ENCODE results near the gene GJB1. TPM values are rescaled to one million over a fixed set of nuclear protein-coding genes. Genes with fewer than 3 reads are reported as not detected.

The GJB1 gene
- total and polyA plus RNA-seq, 9 donors: 0.12 to 17.9 (median 1.6) TPM; not detected in 2

- no peaks in the 10 kb centered on the region for H3K27me3 ChIP-seq
- intact Hi-C loops (cut with DNase I): no loop called here
- DNase-seq: no peak
These were observed 8.3 kb upstream of the GJB1 start for GRCh38 chrX:71214604-71215337.

GRCh38 chrX:71215338-71215912 lies 7.6 kb upstream of the GJB1 start:
- H3K9me3 ChIP-seq: no peaks in the 10 kb centered on the region
- WGBS, 3 donors: 82 to 86% (median 85%) methylated on average over 10 of the region's 10 CpGs
- intact Hi-C loops (cut with DNase I): no loop called here
- H3K4me3 ChIP-seq: no peak overlapping the region
- DNase-seq: no peak
- H3K4me1 ChIP-seq (ENCODE audit: insufficient read depth): no peaks in the 10 kb centered on the region
- H3K27me3 ChIP-seq: no peaks in the 10 kb centered on the region
- no peaks in the 10 kb centered on the region for H3K36me3 ChIP-seq
- no peak overlapping the region for H3K27ac ChIP-seq
- TF ChIP-seq, protein P1, sequence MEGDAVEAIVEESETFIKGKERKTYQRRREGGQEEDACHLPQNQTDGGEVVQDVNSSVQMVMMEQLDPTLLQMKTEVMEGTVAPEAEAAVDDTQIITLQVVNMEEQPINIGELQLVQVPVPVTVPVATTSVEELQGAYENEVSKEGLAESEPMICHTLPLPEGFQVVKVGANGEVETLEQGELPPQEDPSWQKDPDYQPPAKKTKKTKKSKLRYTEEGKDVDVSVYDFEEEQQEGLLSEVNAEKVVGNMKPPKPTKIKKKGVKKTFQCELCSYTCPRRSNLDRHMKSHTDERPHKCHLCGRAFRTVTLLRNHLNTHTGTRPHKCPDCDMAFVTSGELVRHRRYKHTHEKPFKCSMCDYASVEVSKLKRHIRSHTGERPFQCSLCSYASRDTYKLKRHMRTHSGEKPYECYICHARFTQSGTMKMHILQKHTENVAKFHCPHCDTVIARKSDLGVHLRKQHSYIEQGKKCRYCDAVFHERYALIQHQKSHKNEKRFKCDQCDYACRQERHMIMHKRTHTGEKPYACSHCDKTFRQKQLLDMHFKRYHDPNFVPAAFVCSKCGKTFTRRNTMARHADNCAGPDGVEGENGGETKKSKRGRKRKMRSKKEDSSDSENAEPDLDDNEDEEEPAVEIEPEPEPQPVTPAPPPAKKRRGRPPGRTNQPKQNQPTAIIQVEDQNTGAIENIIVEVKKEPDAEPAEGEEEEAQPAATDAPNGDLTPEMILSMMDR (IDR thresholded peaks at IDR 0.05): no peak
- TF ChIP-seq POLR2A (IDR thresholded peaks at IDR 0.05) (no peak), EP300 (IDR thresholded peaks at IDR 0.05) (no peak)

More at GRCh38 chrX:71214604-71215337, 8.3 kb upstream of the GJB1 start:
- Histone ChIP-seq H3K36me3 (no peaks in the 10 kb centered on the region), H3K4me1 (ENCODE audit: insufficient read depth) (no peaks in the 10 kb centered on the region), H3K4me3 (no peak overlapping the region), H3K27ac (no peak overlapping the region), H3K9me3 (no peaks in the 10 kb centered on the region)
- 75 to 80% (median 77%) methylated on average over 5 of the region's 5 CpGs for WGBS, 3 donors
- TF ChIP-seq EP300 (IDR thresholded peaks at IDR 0.05) (no peak), POLR2A (IDR thresholded peaks at IDR 0.05) (no peak)
- TF ChIP-seq, protein P1 (IDR thresholded peaks at IDR 0.05): no peak

DNA sequence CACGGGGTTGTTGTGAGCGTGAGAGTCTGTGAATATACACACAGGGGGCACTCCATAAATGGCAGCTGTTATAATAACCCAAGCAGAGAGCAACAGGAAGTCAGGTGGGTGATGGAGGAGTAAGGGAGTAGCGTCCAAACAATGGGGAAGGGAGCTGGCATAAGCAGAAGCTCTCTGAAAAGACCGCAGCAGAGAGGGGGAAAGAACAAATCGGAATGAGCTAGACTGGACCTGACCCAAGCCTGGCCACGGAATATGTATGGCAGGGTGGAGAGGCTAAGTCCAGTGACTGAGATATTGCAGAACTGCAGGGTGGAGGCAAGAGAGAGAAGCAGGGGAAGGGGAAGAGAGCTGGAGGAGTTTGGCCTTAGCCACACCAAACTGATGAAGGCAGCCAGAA lies 6.5 kb upstream of the GJB1 start:
- TF ChIP-seq POLR2A (IDR thresholded peaks at IDR 0.05) (no peak), EP300 (IDR thresholded peaks at IDR 0.05) (no peak)
- TF ChIP-seq, protein P1 (IDR thresholded peaks at IDR 0.05): no peak
- Histone ChIP-seq H3K27me3 (no peaks in the 10 kb centered on the region), H3K4me1 (ENCODE audit: insufficient read depth) (no peaks in the 10 kb centered on the region), H3K9me3 (no peaks in the 10 kb centered on the region), H3K36me3 (no peaks in the 10 kb centered on the region), H3K4me3 (no peak overlapping the region), H3K27ac (no peak overlapping the region)
- DNase-seq: peak in 1 of 5 donors; percentile 37
- WGBS, 3 donors: 32 to 41% (median 32%) methylated on average over 6 of the region's 6 CpGs
- intact Hi-C loops (cut with DNase I): no loop called here

GRCh38 chrX:71217298-71217697 lies 5.7 kb upstream of the GJB1 start:
- no peak overlapping the region for H3K4me3 ChIP-seq
- no peak overlapping the region for H3K27ac ChIP-seq
- DNase-seq: no peak
- no peak for TF ChIP-seq POLR2A (IDR thresholded peaks at IDR 0.05)
- no peak for TF ChIP-seq EP300 (IDR thresholded peaks at IDR 0.05)
- TF ChIP-seq, protein P1 (IDR thresholded peaks at IDR 0.05): no peak
- H3K36me3 ChIP-seq: no peaks in the 10 kb centered on the region
- intact Hi-C loops (cut with DNase I): no loop called here
- H3K9me3 ChIP-seq: no peaks in the 10 kb centered on the region
- WGBS, 3 donors: 77 to 80% (median 79%) methylated on average over 6 of the region's 6 CpGs
- no peaks in the 10 kb centered on the region for H3K4me1 ChIP-seq (ENCODE audit: insufficient read depth)
- no peaks in the 10 kb centered on the region for H3K27me3 ChIP-seq
